DOHH2 (cell line): Measurements from ENCODE around the gene CCDC30.

Experiments used
- H3F3A ChIP-seq: fragments of 200-600 bp; sonication (generic), shearing (Covaris generic); 2 replicates; pipeline ENCODE4 v1.6.0; 2016; ENCODE audit warnings: antibody characterized with exemption, mild to moderate bottlenecking; ENCODE audit not compliant: control insufficient read depth, insufficient read depth
- H3K27ac ChIP-seq: fragments of 200-600 bp; sonication (generic); 2 replicates; pipeline ENCODE4 v1.5.1; 2014; ENCODE audit warnings: low read depth, mild to moderate bottlenecking, low read length, moderate library complexity
- H3K27me3 ChIP-seq: fragments of 200-600 bp; sonication (generic); 2 replicates; pipeline ENCODE4 v1.6.1; 2014; ENCODE audit warnings: mild to moderate bottlenecking, low read length, mixed read lengths; ENCODE audit not compliant: control insufficient read depth
- H3K36me3 ChIP-seq: fragments of 200-600 bp; sonication (generic); 2 replicates; pipeline ENCODE4 v1.6.1; 2014; ENCODE audit warnings: mild to moderate bottlenecking, low read length, moderate library complexity, mixed read lengths; ENCODE audit not compliant: control insufficient read depth
- H3K4me1 ChIP-seq: fragments of 200-600 bp; sonication (generic); 2 replicates; pipeline ENCODE4 v1.6.1; 2014; ENCODE audit warnings: mild to moderate bottlenecking, low read length, mixed read lengths; ENCODE audit not compliant: control insufficient read depth
- H3K4me2 ChIP-seq: fragments of 200-600 bp; sonication (generic); 2 replicates; pipeline ENCODE4 v1.6.0; 2014; ENCODE audit warnings: mild to moderate bottlenecking, low read length, moderate library complexity
- H3K4me3 ChIP-seq: fragments of 200-600 bp; sonication (generic); 2 replicates; pipeline ENCODE4 v1.5.1; 2014; ENCODE audit warnings: mild to moderate bottlenecking, low read length, mixed read lengths
- H3K79me2 ChIP-seq: fragments of 200-600 bp; sonication (generic); 2 replicates; pipeline ENCODE4 v1.6.1; 2014; ENCODE audit warnings: mild to moderate bottlenecking, low read length, mixed read lengths; ENCODE audit not compliant: control insufficient read depth
- H3K9me2 ChIP-seq: fragments of 200-600 bp; sonication (generic); replicated peaks from 2 replicates; pipeline ENCODE4 v1.6.1; 2014; ENCODE audit warnings: mild to moderate bottlenecking, low read length, mixed read lengths; ENCODE audit not compliant: control insufficient read depth
- H3K9me3 ChIP-seq: fragments of 200-600 bp; sonication (generic); 2 replicates; pipeline ENCODE4 v1.6.1; 2014; ENCODE audit warnings: antibody characterized with exemption, low read length, mixed read lengths; ENCODE audit not compliant: control insufficient read depth, insufficient read depth
- H4K20me1 ChIP-seq: fragments of 200-600 bp; sonication (generic); 2 replicates; pipeline ENCODE4 v1.6.0; 2014; ENCODE audit warnings: low read depth, mild to moderate bottlenecking, antibody characterized with exemption, low read length, moderate library complexity; ENCODE audit not compliant: control insufficient read depth, insufficient read depth
- EZH2phosphoT487 ChIP-seq: fragments of 200-600 bp; sonication (generic); IDR thresholded peaks from 2 replicates; pipeline ENCODE4 v1.6.1; 2017; ENCODE audit warnings: borderline replicate concordance, mild to moderate bottlenecking, antibody characterized with exemption, low read length, moderate library complexity, mixed read lengths
- TF ChIP-seq, protein P1 (sequence below): fragments of 200-600 bp; sonication (generic); IDR thresholded peaks from one replicate; pipeline ENCODE4 v1.5.1; 2014; ENCODE audit warnings: antibody characterized with exemption, mild to moderate bottlenecking, low read depth, low read length; ENCODE audit not compliant: poor library complexity, severe bottlenecking

The CCDC30 gene

DNA sequence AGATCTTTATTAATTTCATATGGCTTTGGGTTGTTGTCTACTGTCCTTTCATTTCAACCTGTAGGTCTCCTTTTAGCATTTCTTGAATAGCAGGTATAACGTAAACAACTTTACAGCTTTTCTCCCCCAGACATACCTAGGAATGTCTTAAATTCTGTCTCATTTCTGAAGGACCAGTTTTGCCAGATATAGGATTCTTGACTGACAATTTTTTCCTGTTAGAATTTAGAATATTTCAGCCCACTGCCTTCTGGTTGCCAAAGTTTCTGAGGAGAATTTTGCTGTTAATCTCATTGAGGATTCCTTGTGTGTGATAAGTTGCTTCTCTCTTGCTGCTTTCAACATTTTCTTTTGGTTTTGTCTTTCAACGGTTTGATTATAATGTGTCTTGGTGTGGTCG, 60.1 kb downstream of the CCDC30 start:
- no peaks in the 10 kb centered on the region for H3F3A ChIP-seq
- H3K9me3 ChIP-seq: peaks cover 3% of the 10 kb centered on the region; the same call in 1 of the 2 replicates
- no peak overlapping the region for H3K4me3 ChIP-seq
- no peak for TF ChIP-seq EZH2phosphoT487
- TF ChIP-seq, protein P1, sequence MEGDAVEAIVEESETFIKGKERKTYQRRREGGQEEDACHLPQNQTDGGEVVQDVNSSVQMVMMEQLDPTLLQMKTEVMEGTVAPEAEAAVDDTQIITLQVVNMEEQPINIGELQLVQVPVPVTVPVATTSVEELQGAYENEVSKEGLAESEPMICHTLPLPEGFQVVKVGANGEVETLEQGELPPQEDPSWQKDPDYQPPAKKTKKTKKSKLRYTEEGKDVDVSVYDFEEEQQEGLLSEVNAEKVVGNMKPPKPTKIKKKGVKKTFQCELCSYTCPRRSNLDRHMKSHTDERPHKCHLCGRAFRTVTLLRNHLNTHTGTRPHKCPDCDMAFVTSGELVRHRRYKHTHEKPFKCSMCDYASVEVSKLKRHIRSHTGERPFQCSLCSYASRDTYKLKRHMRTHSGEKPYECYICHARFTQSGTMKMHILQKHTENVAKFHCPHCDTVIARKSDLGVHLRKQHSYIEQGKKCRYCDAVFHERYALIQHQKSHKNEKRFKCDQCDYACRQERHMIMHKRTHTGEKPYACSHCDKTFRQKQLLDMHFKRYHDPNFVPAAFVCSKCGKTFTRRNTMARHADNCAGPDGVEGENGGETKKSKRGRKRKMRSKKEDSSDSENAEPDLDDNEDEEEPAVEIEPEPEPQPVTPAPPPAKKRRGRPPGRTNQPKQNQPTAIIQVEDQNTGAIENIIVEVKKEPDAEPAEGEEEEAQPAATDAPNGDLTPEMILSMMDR: no peak
- H3K4me1 ChIP-seq: no peaks in the 10 kb centered on the region
- H3K36me3 ChIP-seq: no peaks in the 10 kb centered on the region
- no peaks in the 10 kb centered on the region for H4K20me1 ChIP-seq
- no peak overlapping the region for H3K4me2 ChIP-seq
- H3K27me3 ChIP-seq: no peaks in the 10 kb centered on the region
- H3K79me2 ChIP-seq: no peaks in the 10 kb centered on the region
- H3K9me2 ChIP-seq: no peaks in the 10 kb centered on the region
- H3K27ac ChIP-seq: no peak overlapping the region

DNA sequence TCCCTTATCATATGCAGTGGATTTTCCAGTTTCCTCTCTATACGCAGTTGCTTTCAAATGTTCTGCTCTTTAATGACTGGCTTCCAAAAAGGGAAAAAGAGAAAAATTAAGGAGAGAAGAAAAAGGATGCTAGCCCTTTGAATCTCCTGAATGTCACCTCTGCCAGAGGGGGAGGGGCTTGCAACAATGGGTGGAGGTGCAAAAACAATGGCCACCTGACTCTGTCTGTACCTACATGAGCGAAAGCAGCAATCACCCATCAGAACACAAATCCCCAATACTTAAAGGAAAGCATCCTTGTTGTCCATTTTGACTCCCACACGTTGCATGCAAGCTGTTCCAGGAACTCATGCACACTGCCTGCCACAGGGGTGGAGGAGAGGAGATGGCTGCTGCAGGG, 61.2 kb downstream of the CCDC30 start:
- Histone ChIP-seq H3F3A (no peaks in the 10 kb centered on the region), H3K36me3 (no peaks in the 10 kb centered on the region), H3K4me1 (no peaks in the 10 kb centered on the region), H3K27ac (no peak overlapping the region), H3K9me3 (no peaks in the 10 kb centered on the region; the same call in 1 of the 2 replicates), H3K9me2 (no peaks in the 10 kb centered on the region), H3K27me3 (no peaks in the 10 kb centered on the region), H3K79me2 (no peaks in the 10 kb centered on the region), H3K4me3 (no peak overlapping the region), H3K4me2 (no peak overlapping the region), H4K20me1 (no peaks in the 10 kb centered on the region)
- TF ChIP-seq, protein P1: no peak
- no peak for TF ChIP-seq EZH2phosphoT487

DNA sequence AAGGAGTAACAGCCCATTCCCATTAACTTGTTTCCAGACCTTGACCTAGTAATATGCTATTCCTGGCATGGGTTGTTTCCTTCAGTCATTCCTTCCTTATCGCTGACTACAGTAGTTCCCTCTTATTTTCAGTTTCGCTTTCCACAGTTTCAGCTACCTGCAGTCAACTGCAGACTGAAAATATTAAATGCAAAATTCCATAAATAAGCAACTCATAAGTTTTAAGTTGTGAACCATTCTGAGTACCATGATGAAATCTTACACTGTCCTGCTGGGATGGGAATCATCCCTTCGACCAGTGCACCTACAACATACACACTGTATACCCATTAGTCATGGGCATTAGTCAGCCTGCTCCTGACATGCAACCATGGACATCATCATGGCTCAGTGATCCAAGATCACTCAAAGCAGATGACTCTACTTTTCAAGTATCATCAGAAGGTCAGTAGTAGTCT, 66.7 kb downstream of the CCDC30 start:
- no peak overlapping the region for H3K27ac ChIP-seq
- TF ChIP-seq, protein P1: no peak
- TF ChIP-seq EZH2phosphoT487: no peak
- H3F3A ChIP-seq: no peaks in the 10 kb centered on the region

More for the DNA sequence above, 66.7 kb downstream of the CCDC30 start:
- Histone ChIP-seq H4K20me1 (no peaks in the 10 kb centered on the region), H3K4me2 (no peak overlapping the region), H3K4me3 (no peak overlapping the region), H3K79me2 (no peaks in the 10 kb centered on the region), H3K4me1 (no peaks in the 10 kb centered on the region), H3K9me2 (no peaks in the 10 kb centered on the region), H3K27me3 (no peaks in the 10 kb centered on the region), H3K36me3 (no peaks in the 10 kb centered on the region), H3K9me3 (no peaks in the 10 kb centered on the region)
